Activated T-helper 1 cell treated with anti-CD3 and anti-CD28 coated beads, Interleukin-2, amount 50 U/mL, for 16 hours (primary cell): ENCODE data around the gene HOXD11.

ENCODE experiments used
- DNase-seq, 2 donors: peaks; one replicate each; pipeline ENCODE4 v3.0.0-alpha.2; 2020; ENCODE audit warnings: low read depth in 1 of 2, low spot score in 1 of 2

Gene HOXD11

DNA sequence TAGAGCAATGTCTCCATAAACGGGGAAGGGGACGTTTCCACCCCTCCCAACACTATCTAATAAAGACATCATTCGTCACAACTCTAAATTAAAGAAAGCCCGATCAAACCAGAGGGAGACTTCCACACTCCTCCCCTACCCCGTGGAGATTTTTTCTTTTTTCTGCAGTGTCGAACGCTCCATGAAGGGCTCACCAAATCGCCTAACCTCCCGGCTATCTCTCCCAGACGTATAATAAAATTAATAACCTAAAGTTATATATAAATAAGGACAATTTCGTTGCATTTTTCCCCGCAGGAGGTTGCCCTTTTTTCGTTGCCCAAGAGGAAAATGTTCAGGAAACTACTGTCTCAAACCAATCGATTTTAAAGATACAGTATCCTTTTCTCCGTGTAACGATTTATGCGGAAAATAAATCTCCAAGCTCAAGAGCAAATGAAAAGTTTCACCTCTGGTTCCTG, 25.7 kb upstream of the HOXD11 start:
- DNase-seq, result no peak

DNA sequence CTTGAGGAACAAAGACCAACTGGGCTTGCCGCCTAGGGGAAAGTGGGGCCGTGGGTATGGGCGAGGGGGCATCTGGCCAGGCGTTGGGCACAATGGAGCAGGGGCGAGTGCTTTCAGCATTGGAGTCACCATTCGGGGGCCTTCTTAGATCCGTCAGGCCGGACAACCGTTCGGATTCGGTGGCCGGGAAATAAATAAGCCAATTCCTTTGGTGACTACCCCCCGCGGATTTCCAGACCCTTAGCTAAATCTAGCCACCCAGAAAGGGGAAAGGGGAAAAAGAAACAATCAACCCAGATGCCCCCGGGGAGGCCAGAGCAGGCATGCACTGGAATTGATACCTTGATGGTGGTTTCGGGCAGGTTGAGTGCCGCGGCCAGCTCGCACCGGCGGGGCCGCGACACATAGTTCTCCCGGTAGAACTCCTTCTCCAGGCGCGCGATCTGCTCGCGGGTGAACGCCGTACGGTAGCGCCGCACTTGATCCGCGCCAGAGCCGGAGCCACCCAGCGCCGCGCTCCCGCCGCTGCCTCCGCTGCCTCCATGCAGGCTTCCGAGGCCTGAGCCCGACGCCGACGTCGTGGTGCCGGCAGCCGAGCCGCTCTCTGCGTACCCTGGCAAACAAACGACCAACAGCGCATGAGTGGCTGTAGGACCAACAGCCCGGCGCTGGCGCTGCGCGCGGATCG, 25.1 kb upstream of the HOXD11 start:
- DNase-seq, result no peak

DNA sequence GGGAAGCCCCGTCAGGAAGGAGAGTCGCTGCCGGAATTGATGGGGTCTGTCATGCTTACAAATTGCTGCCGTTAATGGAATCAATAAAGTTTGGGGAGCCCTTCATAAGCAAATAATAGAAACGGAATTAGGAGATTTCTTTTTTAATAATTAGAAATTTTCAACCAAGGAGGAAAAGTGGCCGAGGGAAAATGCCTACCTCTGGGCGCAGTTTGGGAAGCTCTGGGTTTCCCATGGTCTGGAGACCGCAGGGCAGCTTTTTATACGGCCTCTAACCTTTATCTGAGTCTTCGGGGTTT, 24.6 kb upstream of the HOXD11 start:
- DNase-seq, result no peak

DNA sequence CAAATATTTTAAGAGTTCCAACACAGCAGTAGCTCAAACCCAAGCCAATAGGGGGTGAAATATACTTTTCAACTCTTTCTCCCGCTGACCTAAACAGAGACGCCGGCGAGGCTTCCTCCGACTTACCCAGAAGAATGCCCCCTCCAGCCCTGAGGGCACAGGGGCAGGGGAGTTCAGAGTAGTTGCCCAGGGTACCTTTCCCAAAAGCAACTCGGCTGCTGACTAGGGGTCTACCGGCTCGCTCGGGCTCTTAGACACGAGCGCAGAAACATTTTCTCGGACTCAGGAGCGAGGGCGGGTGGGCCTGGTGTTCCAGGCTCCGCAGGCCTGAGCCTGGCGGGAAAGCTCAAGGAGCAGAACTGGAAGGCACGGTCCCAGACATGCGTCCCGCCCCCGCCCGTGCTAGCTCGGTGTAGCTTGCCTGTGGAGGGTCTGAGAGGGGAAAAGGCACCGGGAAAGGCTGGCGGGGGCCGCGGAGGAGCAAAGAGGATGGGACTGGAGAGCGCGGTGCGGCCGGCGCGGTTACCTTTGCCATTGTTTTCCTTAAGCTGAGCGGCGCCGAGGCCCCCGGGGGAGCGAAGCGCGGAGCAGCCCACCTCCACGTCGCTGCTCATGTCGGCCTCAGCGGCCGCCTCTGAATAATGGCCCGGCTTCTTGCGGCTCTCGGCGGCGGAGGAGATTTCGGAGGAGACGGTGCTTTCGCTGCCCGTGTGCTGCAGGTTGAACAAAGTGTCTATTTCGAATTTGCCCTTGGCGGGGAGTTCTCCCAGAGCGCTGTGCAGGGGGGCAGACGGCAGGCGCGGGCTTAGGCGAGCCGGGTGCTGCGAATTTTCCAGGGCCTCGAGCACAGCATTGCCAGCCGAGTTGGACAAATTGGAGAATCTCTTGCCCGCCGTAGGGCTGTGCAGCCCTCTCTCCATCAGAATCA, 24.0 kb upstream of the HOXD11 start:
- no peak for DNase-seq

DNA sequence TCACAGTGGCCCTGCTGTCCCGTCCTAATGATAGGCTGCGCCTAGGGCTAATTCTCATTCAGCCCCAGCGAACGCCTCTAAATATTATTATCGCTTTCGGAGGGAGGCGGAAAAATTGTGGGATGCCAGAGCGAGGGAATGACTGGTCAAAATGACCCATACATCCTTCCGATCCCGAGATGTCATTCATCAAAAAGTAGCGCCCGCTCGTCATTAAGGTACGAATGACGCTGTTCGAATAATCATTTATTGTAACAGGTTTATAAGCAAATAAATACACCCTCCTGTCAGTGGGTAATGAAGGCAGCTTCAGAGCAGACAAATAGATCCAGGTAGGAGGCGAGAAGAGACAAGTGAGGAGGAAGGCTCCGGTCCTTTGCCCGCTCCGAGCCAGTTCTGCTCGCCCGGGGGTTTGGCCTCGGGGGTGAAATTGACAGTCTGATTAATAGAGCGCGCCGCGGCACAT, 23.3 kb upstream of the HOXD11 start, which contains the start of gene EVX2:
Gene EVX2, minus strand, starts transcription at position 167 of the 466 bp plus-strand sequence. CDS start 186 bp downstream, outside the sequence.
- no peak for DNase-seq

DNA sequence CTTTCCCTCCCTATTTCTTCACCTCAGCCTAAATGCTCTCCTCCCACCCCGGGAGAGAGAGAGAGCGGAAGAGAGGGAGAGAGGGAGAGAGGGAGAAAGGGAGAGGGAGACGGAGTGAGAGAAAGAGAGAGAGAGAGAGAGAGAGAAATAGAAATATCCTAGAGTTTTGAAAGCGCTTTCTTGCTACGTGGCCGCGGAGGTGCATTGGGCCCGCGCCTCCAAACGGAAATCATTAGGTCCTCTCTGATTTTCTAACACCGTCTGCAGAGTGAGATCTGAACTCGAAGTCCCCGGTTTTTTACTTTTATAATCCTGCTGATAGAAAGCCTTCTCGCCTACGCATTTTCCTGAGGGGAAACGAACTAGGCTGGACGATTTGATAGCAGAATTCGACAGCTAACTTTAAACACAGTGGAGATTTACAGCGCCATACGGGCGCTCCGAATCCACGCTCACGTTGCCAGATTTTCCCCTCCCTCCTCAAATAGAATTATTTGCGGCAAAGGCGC, 22.4 kb upstream of the HOXD11 start:
- no peak for DNase-seq

DNA sequence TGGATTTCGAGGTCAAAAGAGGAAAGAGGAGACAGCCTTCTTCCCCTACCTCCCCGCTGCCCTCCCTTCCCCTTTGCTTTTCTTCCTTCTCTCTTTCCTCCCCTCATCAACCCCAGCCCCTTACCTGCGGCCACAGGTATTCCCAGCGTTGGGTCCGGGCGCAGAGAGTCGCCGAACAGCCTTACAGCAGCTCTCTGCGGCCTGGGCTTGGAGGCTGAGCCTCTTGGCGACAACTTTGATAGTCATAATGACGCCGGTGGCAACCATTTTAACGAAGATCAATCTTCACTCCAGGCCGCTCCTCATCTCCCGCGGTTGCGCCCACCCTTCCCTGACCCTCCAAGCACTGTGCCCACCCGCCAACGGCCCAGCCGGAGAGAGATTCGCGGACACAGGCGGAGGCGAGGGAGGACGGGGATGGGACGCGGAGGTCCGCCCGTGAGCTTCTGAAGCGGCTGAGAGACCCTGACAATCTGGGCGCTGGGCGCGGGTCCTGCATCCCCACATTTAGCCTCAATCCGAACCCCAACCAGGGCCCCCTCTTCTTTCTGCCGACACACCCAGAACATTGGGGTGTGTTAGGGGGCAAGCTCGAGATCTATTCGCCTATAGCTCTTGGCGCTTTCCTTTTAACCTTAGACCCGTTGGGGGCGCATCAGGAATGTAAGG, 21.8 kb upstream of the HOXD11 start:
- DNase-seq, result no peak

DNA sequence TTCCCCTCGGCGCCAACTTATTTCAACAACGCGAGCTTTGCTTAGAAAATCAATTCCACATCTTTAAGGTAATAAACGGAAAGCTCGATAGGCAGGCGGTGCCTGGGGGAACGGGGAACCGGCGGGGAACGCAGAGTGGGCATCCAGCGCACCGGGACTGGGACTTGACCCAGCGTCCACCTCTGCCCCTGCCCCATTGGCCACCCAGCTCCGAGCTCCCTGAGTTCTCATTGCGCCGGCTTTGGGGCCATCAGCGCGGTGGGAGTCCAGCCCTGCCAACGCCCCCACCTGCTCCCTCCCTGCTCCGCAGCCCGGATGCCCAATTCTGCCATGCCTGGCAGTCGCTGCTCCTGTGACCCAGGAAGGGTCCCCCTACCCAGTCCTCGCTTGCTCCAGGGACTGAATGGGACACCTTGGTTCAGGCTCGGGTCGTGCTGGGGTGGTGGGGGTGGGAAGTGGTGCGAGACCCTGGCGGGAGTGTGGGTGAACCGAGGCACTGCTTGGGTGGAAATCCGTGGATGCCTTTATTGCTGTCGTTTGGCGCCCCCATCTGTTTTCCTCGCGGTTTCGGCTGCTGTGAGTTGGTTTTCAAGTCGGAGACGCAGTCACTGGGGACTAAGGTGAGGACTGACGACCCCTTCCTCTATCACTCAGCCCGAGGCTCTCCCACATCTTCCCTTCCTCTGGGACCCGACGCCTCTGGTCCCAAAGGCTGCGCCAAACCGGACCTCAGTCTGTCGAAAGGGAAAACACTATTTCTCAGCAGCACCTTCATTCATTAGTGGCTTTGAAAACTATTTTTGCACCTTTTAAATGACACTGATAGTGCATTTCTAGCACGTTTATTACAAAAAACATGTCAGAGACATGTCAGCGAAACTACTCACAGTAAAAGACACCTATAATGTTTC, 21.0 kb upstream of the HOXD11 start:
- DNase-seq, result no peak

DNA sequence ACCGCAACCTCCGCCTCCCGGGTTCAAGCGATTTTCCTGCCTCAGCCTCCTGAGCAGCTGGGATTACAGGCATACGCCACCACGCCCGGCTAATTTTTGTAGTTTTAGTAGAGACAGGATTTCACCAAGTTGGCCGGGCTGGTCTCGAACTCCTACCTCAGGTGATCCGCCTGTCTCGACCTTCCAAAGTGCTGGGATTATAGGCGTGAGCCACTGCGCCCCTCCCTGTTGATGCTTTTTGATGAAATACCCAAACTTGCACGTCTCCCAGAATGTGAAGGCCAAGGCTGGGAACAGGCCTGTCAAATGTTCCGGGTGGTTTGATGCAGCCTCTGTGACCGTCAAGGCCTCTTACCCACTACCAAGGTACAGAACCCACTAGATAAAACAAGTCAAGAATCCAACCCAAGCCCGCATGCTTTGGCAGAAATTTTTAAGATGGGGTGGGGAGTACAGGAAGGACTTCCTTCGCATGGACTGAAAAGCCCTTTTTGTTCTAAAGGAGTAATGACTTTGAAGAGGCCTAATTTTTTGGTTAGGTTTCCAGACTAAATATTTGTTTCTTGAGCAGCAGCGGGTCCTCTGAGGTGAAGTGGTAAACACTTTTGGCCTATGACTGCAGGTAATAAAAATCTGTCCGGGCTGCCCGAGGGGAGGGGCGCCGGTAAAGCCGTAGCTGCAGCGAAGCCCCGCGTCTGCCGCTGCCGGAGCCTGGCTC, 19.6 kb upstream of the HOXD11 start:
- no peak for DNase-seq

DNA sequence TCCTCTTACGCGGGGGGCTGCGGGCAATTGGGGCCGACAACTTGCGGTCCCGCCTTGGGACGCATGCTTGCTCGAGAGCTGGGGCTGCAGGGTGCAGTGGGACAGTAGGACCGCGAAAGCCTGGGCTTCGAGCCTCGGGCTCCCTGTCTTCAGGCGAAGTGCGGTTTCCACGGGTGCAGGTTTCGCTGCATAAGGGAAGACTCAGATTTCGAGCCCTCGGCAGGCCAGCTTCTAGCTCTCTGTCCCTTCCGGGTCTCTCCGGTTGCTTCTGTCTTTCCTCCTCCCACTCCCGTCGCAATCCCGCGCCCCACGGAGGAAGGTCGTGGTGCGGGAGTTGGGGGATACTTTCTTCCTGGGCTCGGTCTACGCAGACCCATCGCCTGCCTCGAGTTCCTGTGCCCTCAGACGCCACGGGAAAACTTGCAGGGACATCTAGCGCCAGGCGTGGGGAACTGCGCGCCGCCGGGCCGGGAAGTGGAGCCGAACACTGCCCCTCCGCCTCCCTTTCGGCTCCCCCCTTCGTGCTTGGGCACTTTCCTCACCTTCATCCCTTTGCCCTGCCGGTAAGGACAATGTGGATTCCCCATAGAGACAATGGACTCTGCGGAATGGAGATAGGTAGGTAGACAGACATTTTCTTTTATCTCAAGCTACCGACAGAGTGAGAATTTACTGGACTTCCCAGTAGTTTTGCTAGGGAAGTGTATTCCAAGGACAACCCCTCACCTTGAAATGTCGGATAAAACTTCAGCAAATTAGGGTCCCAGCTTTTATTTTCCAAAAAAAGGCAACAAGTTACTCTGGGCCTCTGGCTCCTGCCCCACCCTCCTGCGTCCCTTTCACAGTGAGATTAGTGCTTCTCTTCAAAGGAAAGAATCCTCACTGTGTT, 18.8 kb upstream of the HOXD11 start:
- DNase-seq, result no peak

DNA sequence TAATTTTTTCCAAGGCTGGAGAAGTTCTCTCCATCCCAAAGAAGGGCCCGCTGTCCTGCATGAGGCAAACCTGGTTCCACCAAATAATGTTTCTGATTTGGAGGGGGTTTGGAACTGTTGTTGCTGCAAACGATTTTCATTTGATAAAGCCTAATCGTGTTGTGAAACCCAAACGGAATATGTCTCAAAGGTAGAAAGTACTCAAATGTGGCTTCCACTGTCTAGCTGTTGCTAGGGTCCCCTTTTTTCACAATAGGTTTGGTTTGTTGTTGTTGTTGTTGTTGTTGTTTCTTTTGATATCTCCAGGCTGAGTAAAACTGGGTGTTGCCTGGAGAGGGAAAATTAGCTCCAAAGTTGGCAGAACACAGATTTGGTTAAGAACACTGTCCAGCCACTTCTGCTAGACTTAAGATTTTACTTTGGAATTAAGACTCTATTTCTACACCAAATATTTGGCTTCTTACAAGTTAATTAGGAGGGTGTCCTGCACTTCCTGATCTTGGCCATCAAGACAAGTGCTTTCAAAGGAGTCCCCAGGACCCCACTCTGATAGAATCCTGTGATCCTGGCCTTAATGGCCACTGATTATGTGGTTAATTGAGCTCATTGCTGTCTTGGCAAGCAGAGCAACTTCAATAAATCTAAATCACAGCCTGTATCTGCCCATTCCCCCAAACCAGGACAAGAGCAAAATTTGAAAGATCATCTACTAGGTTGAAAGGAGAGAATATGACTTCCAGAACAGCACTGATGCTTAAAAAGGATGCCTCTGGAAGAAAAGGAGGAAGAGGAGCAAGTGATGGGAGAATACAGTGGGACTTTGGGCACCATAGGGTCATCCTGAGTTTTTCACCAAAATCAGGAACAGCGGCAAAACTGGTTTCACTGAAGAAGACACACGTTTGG, 17.9 kb upstream of the HOXD11 start:
- no peak for DNase-seq

DNA sequence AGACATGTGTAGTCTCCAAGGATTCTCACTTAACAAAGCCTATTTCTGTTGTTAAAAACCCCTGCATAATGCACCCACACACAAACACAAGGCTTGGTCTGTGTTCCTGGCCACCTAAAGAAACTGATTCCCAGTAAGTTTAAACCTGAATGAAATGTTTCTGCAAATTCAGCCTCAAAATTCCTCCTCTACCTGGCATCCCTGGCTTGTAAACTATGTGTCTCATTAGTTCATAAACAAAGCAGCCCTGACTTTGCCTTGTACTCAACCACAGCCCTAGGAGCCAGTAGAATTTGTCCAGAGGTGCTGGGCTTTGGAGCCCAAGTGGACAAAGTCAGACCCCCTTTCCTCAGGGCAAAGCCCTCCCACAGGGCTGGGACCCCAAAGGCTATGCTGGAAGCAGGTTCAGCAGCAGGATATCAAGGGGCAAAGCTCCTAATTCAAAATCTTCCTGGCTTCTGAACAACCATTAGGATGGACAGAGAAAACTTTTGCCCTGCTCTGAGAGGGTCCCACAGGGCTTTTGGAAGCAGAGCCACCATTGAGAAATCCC, 17.2 kb upstream of the HOXD11 start:
- no peak for DNase-seq

DNA sequence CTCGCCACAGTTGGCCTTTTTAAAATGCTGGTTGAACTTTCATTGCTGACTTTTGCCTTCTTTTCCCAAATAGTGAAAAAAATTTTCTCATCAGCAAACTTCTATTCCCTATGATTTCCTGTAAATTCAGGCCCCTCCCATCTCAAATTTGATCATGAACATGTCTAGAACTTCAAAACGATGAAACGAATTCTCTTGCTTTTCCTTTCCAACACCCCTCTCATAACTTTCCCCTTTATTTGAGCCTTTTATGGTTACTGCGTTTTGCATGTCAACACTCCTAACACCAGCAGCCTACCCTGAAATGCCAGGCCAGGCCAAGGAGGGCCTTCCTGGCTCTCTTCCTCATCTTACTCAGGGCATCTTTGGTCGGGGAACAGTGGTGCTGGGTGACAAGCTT, 16.2 kb upstream of the HOXD11 start:
- no peak for DNase-seq

DNA sequence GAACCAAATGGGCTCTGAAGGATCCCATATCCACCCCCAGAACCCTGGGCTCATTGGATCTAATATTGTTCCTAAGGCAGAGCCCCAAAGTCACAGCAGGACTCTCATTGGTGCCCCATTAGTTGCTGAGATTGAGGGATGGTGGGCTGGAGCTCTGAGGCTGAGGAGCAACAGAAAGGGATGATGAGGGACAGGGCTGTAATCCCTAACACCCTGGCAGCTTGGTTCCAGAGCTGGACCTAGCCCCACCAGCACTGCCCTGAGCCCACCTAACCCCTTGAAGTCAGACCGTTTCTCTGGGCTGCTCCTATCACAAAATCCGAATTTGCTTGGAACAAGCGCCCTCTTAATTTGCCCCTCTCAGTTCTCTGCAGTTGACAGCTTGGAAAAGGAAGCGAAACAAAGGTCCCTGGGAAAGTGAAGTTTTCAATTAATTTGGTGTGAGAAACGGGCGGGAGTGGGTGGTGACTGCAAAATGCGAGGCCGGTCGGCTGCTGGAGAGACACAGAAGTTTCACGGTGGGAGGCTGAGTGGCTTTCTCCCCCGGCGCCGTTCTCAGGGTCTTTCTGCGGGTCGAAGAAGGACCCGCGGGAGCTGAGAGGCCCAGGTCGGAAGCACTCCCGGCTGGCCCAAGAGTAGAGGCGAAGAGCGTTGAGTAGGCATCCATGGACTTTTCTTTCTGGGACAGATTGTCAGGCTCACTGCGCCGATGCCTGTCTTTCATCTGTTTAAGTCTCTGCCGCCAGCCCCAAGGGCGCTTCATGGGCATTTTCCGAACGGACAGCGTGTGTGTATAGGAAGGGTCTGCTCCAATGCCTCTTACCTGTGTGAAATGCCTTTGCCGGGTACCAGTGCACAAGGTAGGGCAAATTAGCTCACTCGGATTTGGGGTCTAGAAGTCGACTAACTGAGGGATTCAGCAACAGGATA, 15.5 kb upstream of the HOXD11 start:
- no peak for DNase-seq

DNA sequence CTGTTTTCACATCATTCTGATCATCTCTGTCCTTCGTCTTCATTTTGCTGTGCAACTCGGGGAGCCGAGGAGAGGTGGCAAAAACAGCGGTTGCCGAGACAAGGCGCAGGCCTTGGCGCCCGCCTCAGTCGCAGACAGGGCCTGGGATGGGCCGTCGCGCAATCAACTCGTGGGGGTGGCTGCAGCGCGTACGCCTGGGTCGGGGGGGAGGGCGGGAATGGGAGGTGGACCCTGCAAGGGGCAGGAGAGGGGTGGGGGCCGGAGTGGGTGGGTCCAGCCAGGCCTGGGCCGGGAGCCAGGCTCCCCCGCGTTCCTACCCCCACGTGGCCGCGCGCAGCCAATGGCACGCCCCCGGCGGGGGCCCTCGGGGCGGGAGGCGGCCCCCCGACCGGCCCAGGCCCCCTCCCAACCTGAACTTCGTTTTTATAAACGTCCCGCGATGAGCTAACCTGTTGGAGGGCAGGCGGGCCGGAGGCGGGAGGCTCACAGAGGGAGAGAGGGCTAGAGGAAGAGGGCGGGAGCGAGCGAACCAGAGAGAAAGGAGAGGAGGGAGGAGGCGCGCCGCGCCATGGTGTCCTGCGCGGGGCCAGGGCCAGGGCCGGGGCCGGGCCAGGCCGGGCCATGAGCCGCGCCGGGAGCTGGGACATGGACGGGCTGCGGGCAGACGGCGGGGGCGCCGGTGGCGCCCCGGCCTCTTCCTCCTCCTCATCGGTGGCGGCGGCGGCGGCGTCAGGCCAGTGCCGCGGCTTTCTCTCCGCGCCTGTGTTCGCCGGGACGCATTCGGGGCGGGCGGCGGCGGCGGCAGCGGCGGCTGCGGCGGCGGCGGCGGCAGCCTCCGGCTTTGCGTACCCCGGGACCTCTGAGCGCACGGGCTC, 14.6 kb upstream of the HOXD11 start, which contains the start of gene HOXD13:
Gene HOXD13, plus strand, starts transcription at position 452 of the 875 bp plus-strand sequence. Its CDS starts 170 bp downstream, at position 622.
- DNase-seq, result no peak
